Ascending aorta (tissue), 2 donors: ENCODE measurements around the gene JADE1. TPM values are rescaled to one million over a fixed set of nuclear protein-coding genes. Genes with fewer than 3 reads are reported as not detected.

Experiments
- DNase-seq, 2 donors: peaks; one replicate each; pipeline ENCODE4 v3.0.0-alpha.2; 2019; ENCODE audit warnings: low spot score in 2 of 2
- H3K27ac ChIP-seq, 2 donors: fragments of 200-600 bp; sonication (generic); one replicate each; pipeline ENCODE4 v1.5.1; 2016 to 2017; ENCODE audit warnings: mild to moderate bottlenecking in 1 of 2
- H3K27me3 ChIP-seq: fragments of 200-600 bp; sonication (generic); one replicate; pipeline ENCODE4 v1.5.1; 2017
- H3K36me3 ChIP-seq, 2 donors: fragments of 200-600 bp; sonication (generic); one replicate each; pipeline ENCODE4 v1.5.1; 2016
- H3K4me1 ChIP-seq, 2 donors: fragments of 200-600 bp; sonication (generic); one replicate each; pipeline ENCODE4 v1.5.1; 2016 to 2017; ENCODE audit warnings: mild to moderate bottlenecking in 1 of 2
- H3K4me3 ChIP-seq, 2 donors: fragments of 200-600 bp; sonication (generic); one replicate each; pipeline ENCODE4 v1.5.1; 2016 to 2017; ENCODE audit warnings: mild to moderate bottlenecking in 1 of 2
- H3K9me3 ChIP-seq, 2 donors: fragments of 200-600 bp; sonication (generic); one replicate each; pipeline ENCODE4 v1.5.1; 2016
- CTCF ChIP-seq, 3 experiments: fragments of 200-600 bp in 2 of 3; fragments of 450-650 bp in 1 of 3; sonication (generic) in 2 of 3; IDR thresholded peaks; one replicate each; pipeline ENCODE4 v1.5.1; 2016 to 2019; ENCODE audit warnings: antibody characterized with exemption in 3 of 3, mild to moderate bottlenecking in 1 of 3, moderate library complexity in 1 of 3
- intact Hi-C: fragments of 100-400 bp; cut with DNase I; formaldehyde crosslinking; loops from one replicate; pipeline ENCODE4 v1.15.1; 2023
- total RNA-seq: library from RNA; depleted of rRNA; stranded (reverse); fragments of >200 nt; gene quantifications from one replicate; pipeline ENCODE4 v1.1.0, GENCODE V29; 2016

Gene JADE1
- total RNA-seq, 1 donor from 2014 or later = 33.8 TPM

GRCh38 chr4:128827296-128827695 lies 17.8 kb downstream of the JADE1 start:
- DNase-seq = no peak
- intact Hi-C loops = no loop called here
- H3K4me3 ChIP-seq = no peak overlapping the region
- H3K27ac ChIP-seq = no peak overlapping the region
- no peak for TF ChIP-seq CTCF (IDR thresholded peaks at IDR 0.05)
- no peaks in the 10 kb centered on the region for H3K9me3 ChIP-seq
- peaks cover 6 to 37% of the 10 kb centered on the region in 2 donors for H3K4me1 ChIP-seq
- H3K27me3 ChIP-seq = no peaks in the 10 kb centered on the region
- peaks cover 0 to 5% of the 10 kb centered on the region in 2 donors for H3K36me3 ChIP-seq

DNA sequence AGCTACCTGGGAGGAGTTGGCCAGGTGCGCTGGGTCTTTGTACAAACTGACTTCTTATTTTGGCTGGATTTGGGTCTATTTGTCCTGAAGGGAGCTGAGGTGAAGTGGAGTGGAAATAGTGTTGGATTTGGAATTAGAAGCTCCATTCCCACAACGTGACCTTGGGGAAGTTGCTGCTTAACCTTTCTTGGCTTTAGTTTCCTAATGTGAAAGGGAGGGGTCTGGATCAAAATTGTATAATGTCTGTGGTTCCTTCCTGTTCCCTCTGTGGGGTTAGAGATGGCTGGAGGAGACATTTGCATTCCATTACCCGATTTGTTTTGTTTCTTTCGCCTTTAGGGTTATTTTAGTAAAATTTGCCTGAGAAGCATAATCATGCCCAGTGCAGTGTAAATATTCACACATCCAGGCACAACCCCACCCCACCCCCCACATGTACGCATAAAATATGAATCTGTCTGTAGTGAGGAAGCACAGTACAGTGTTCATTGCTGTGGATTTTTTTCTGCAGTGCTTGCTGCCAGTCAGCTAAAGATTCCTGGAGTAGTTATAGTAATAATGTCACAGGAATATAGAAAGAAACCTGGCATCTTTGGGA lies 21.5 kb downstream of the JADE1 start:
- Histone ChIP-seq H3K9me3 (no peaks in the 10 kb centered on the region), H3K27me3 (no peaks in the 10 kb centered on the region), H3K4me3 (no peak overlapping the region), H3K27ac (peak overlapping the region in 1 of 2 donors; percentile 0), H3K36me3 (peaks cover 12 to 23% of the 10 kb centered on the region in 2 donors), H3K4me1 (peaks cover 16 to 35% of the 10 kb centered on the region in 2 donors)
- intact Hi-C loops = no loop called here
- no peak for DNase-seq
- TF ChIP-seq CTCF (IDR thresholded peaks at IDR 0.05) = no peak

DNA sequence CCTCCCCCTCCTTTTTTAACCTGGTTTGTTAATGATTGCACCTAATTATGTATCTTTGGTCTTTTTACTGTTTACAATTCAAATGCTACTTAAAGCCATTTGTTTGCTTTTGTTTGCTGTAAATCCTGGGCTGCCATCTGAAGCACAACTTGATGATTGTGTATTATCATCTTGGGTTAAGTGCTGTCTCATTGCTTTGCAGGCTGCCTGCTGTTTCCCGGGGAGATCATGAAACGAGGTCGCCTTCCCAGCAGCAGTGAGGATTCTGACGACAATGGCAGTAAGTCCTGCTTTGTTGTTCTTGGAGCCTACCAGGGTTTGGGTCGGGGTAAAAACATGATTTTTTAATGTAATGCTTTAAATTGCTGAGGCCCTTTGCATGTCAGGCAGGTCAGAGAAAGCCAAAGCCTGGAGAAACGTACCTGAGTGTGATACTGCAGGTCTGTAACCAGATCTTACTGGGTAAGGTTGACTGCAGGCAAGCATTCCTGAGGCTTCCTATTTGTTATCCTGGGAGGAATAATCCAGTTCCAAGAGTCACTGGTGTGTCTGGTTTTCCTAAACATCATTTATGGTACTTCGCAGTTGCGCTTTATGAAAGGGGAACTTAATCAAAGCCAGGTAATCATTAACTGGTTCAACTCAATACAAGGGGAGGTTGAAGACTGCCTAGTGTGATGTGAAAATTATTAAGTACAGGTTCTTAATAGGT lies 22.2 kb downstream of the JADE1 start:
- Histone ChIP-seq H3K9me3 (no peaks in the 10 kb centered on the region), H3K27me3 (no peaks in the 10 kb centered on the region), H3K36me3 (peaks cover 12 to 23% of the 10 kb centered on the region in 2 donors), H3K4me1 (peaks cover 16 to 30% of the 10 kb centered on the region in 2 donors), H3K4me3 (no peak overlapping the region), H3K27ac (peak overlapping the region in 1 of 2 donors; percentile 18)
- no peak for TF ChIP-seq CTCF (IDR thresholded peaks at IDR 0.05)
- no peak for DNase-seq
- intact Hi-C loops = no loop called here

- Histone ChIP-seq H3K36me3 (peaks cover 12 to 23% of the 10 kb centered on the region in 2 donors), H3K27ac (peak overlapping the region in 1 of 2 donors; percentile 18), H3K27me3 (no peaks in the 10 kb centered on the region), H3K4me1 (peaks cover 16 to 30% of the 10 kb centered on the region in 2 donors), H3K9me3 (no peaks in the 10 kb centered on the region), H3K4me3 (no peak overlapping the region)
- intact Hi-C loops = no loop called here
- no peak for TF ChIP-seq CTCF (IDR thresholded peaks at IDR 0.05)
- DNase-seq = no peak
These were observed 22.7 kb downstream of the JADE1 start for GRCh38 chr4:128832243-128832625.

- Histone ChIP-seq H3K9me3 (no peaks in the 10 kb centered on the region), H3K4me3 (peak overlapping the region in 1 of 2 donors; percentile 15), H3K4me1 (peaks cover 16 to 31% of the 10 kb centered on the region in 2 donors), H3K27me3 (no peaks in the 10 kb centered on the region), H3K27ac (peak overlapping the region in 1 of 2 donors; percentile 69), H3K36me3 (peaks cover 12 to 23% of the 10 kb centered on the region in 2 donors)
- intact Hi-C loops = no loop called here
- peak in 1 of 2 donors; percentile 70 for DNase-seq
- no peak for TF ChIP-seq CTCF (IDR thresholded peaks at IDR 0.05)
These were observed 26.2 kb downstream of the JADE1 start for GRCh38 chr4:128835498-128836222.
